H9 (cell line): Measurements from ENCODE around the gene RIIAD1. TPM values are rescaled to one million over a fixed set of nuclear protein-coding genes. Genes with fewer than 3 reads are reported as not detected.

Source experiments
- DNase-seq: peaks from one replicate; pipeline ENCODE4 v3.0.0-alpha.2; 2017
- H2AFZ ChIP-seq: one replicate; pipeline ENCODE4 v1.6.1; 2013; ENCODE audit warnings: mild to moderate bottlenecking, low read length, control low read depth, moderate library complexity
- H2AK5ac ChIP-seq: 2 replicates; pipeline ENCODE4 v1.6.1; 2013; ENCODE audit warnings: low read length, control low read depth, mixed read lengths; ENCODE audit not compliant: insufficient read length
- H2BK120ac ChIP-seq: one replicate; pipeline ENCODE4 v1.6.1; 2013; ENCODE audit warnings: low read depth, mild to moderate bottlenecking, low read length, control low read depth, inconsistent platforms; ENCODE audit not compliant: poor library complexity, severe bottlenecking
- H2BK12ac ChIP-seq: 2 replicates; pipeline ENCODE4 v1.6.1; 2013; ENCODE audit warnings: low read length, control low read depth, mixed read lengths, low read depth; ENCODE audit not compliant: insufficient read length
- H2BK15ac ChIP-seq: 2 replicates; pipeline ENCODE4 v1.6.1; 2013; ENCODE audit warnings: low read depth, low read length, control low read depth
- H2BK20ac ChIP-seq: one replicate; pipeline ENCODE4 v1.6.1; 2013; ENCODE audit warnings: low read depth, mild to moderate bottlenecking, low read length, control low read depth, inconsistent platforms; ENCODE audit not compliant: poor library complexity, severe bottlenecking
- H2BK5ac ChIP-seq: 2 replicates; pipeline ENCODE4 v1.6.1; 2013; ENCODE audit warnings: low read length, control low read depth, mixed read lengths; ENCODE audit not compliant: insufficient read length
- H3K14ac ChIP-seq: 2 replicates; pipeline ENCODE4 v1.6.1; 2013; ENCODE audit warnings: low read length, control low read depth; ENCODE audit not compliant: insufficient read depth
- H3K18ac ChIP-seq: 2 replicates; pipeline ENCODE4 v1.6.1; 2013; ENCODE audit warnings: low read depth, mild to moderate bottlenecking, mixed read lengths, low read length, control low read depth; ENCODE audit not compliant: insufficient read length
- H3K23ac ChIP-seq: 2 replicates; pipeline ENCODE4 v1.6.1; 2013; ENCODE audit warnings: low read length, control low read depth, mixed read lengths, low read depth; ENCODE audit not compliant: insufficient read length
- H3K23me2 ChIP-seq: 2 replicates; pipeline ENCODE4 v1.6.1; 2013; ENCODE audit warnings: low read depth, mild to moderate bottlenecking, mixed read lengths, low read length, control low read depth; ENCODE audit not compliant: insufficient read length, poor library complexity, severe bottlenecking
- H3K27ac ChIP-seq: 2 replicates; pipeline ENCODE4 v1.5.1; 2013; ENCODE audit warnings: low read length, control low read depth, mixed read lengths, low read depth; ENCODE audit not compliant: insufficient read length
- H3K27me3 ChIP-seq: 2 replicates; pipeline ENCODE4 v1.6.1; 2013; ENCODE audit warnings: low read length, control low read depth, inconsistent platforms; ENCODE audit not compliant: insufficient read depth
- H3K4ac ChIP-seq: 2 replicates; pipeline ENCODE4 v1.6.1; 2013; ENCODE audit warnings: low read depth, mild to moderate bottlenecking, control low read depth, inconsistent platforms, low read length, moderate library complexity
- H3K4me1 ChIP-seq: 2 replicates; pipeline ENCODE4 v1.6.1; 2013; ENCODE audit warnings: low read length, control low read depth, inconsistent platforms; ENCODE audit not compliant: insufficient read depth
- H3K4me2 ChIP-seq: 2 replicates; pipeline ENCODE4 v1.6.1; 2013; ENCODE audit warnings: low read length, control low read depth, mixed read lengths; ENCODE audit not compliant: insufficient read length, insufficient read depth
- H3K56ac ChIP-seq: 2 replicates; pipeline ENCODE4 v1.6.1; 2013; ENCODE audit warnings: low read depth, mild to moderate bottlenecking, mixed read lengths, low read length, control low read depth; ENCODE audit not compliant: insufficient read length
- H3K79me1 ChIP-seq: 2 replicates; pipeline ENCODE4 v1.6.1; 2013; ENCODE audit warnings: low read depth, mild to moderate bottlenecking, moderate library complexity, low read length, control low read depth, inconsistent platforms; ENCODE audit not compliant: insufficient read depth, poor library complexity, severe bottlenecking
- H3K79me2 ChIP-seq: 2 replicates; pipeline ENCODE4 v1.6.1; 2013; ENCODE audit warnings: low read length, control low read depth, inconsistent platforms; ENCODE audit not compliant: insufficient read depth
- H3K9ac ChIP-seq: 2 replicates; pipeline ENCODE4 v1.6.1; 2013; ENCODE audit warnings: low read length, control low read depth, mixed read lengths; ENCODE audit not compliant: insufficient read length; ENCODE audit errors: extremely low read depth
- H3K9me3 ChIP-seq: one replicate; pipeline ENCODE4 v1.6.1; 2013; ENCODE audit warnings: low read depth, low read length, inconsistent platforms; ENCODE audit not compliant: control insufficient read depth
- H3T11ph ChIP-seq: one replicate; pipeline ENCODE4 v1.6.1; 2013; ENCODE audit warnings: mild to moderate bottlenecking, low read length, control low read depth, inconsistent platforms
- H4K20me1 ChIP-seq: one replicate; pipeline ENCODE4 v1.6.1; 2013; ENCODE audit not compliant: control insufficient read depth, insufficient read length, insufficient read depth
- H4K5ac ChIP-seq: 2 replicates; pipeline ENCODE4 v1.6.1; 2013; ENCODE audit warnings: low read depth, mild to moderate bottlenecking, mixed read lengths, low read length, control low read depth; ENCODE audit not compliant: insufficient read length
- H4K8ac ChIP-seq: replicated peaks from 2 replicates; pipeline ENCODE4 v1.6.1; 2013; ENCODE audit warnings: low read length, control low read depth, mixed read lengths, low read depth; ENCODE audit not compliant: insufficient read length
- H4K91ac ChIP-seq: 2 replicates; pipeline ENCODE4 v1.6.1; 2013; ENCODE audit warnings: low read depth, mild to moderate bottlenecking, moderate library complexity, mixed read lengths, low read length, control low read depth; ENCODE audit not compliant: insufficient read length
- H3K27ac Mint-ChIP-seq, 3 experiments: 2 replicates in 2 of 3; 3 replicates in 1 of 3; pipeline ENCODE4 v1.8.0; 2020 to 2021; ENCODE audit warnings: mixed read lengths in 3 of 3, mild to moderate bottlenecking in 1 of 3, moderate library complexity in 1 of 3
- H3K27me3 Mint-ChIP-seq: 2 replicates; pipeline ENCODE4 v1.8.0; 2021; ENCODE audit warnings: low read depth, mild to moderate bottlenecking, moderate library complexity, mixed read lengths
- H3K36me3 Mint-ChIP-seq, 3 experiments: 2 replicates in 2 of 3; 3 replicates in 1 of 3; pipeline ENCODE4 v1.8.0; 2020 to 2021; ENCODE audit warnings: low read depth in 3 of 3, mixed read lengths in 3 of 3; ENCODE audit not compliant: insufficient read depth in 1 of 3
- H3K4me1 Mint-ChIP-seq, 2 experiments: 2 replicates each; pipeline ENCODE4 v1.8.0; 2020; ENCODE audit warnings: mixed read lengths in 2 of 2
- H3K4me3 Mint-ChIP-seq, 2 experiments: 2 replicates in 1 of 2; 3 replicates in 1 of 2; pipeline ENCODE4 v1.8.0; 2020 to 2021; ENCODE audit warnings: mild to moderate bottlenecking in 2 of 2, mixed read lengths in 2 of 2, moderate library complexity in 1 of 2
- H3K9me3 Mint-ChIP-seq, 2 experiments: 2 replicates in 1 of 2; 3 replicates in 1 of 2; pipeline ENCODE4 v1.8.0; 2020; ENCODE audit warnings: mild to moderate bottlenecking in 2 of 2, mixed read lengths in 2 of 2, moderate library complexity in 1 of 2
- CTCF ChIP-seq: fragments of 200-600 bp; sonication (generic); conservative IDR thresholded peaks from 3 replicates; pipeline ENCODE4 v1.8.0; 2021; ENCODE audit warnings: antibody characterized with exemption, mild to moderate bottlenecking
- WGBS: extraction: QIAGEN DNeasy Blood & Tissue Kit; methylation state at CpG from one replicate; pipeline ENCODE4 v1.1.7; 2013; ENCODE audit warnings: missing lambda C conversion rate, low lambda C conversion rate, mixed read lengths; ENCODE audit not compliant: insufficient read length; ENCODE audit errors: extremely low coverage; 5-methylcytosine and 5-hydroxymethylcytosine counted together
- total RNA-seq: library from RNA; stranded (reverse); gene quantifications from 2 replicates; pipeline ENCODE4 v1.2.1, GENCODE V29; 2021

Gene RIIAD1
- total RNA-seq, 1 experiment from 2014 or later, result 1.4 TPM

- Mint-ChIP-seq H3K36me3 (no peaks in the 10 kb centered on the region), H3K9me3 (no peaks in the 10 kb centered on the region), H3K27me3 (peaks cover 25% of the 10 kb centered on the region), H3K27ac (no peak overlapping the region), H3K4me3 (peak overlapping the region in 1 of 2 experiments; percentile 6; a peak in 2 of 5 replicates), H3K4me1 (peaks cover 27 to 32% of the 10 kb centered on the region in 2 experiments)
- H3K18ac ChIP-seq, result peak overlapping the region; percentile 58
- H3K23me2 ChIP-seq, result peaks cover 3% of the 10 kb centered on the region
- no peaks in the 10 kb centered on the region; the same call in 1 of the 2 replicates for H3K27me3 ChIP-seq
- H2BK12ac ChIP-seq, result no peak overlapping the region
- H3K14ac ChIP-seq, result no peak overlapping the region; the same call in 1 of the 2 replicates
- H3K79me1 ChIP-seq, result no peaks in the 10 kb centered on the region
- H2AFZ ChIP-seq, result no peak overlapping the region
- H3K4ac ChIP-seq, result no peak overlapping the region
- no peak overlapping the region for H4K91ac ChIP-seq
- H4K20me1 ChIP-seq, result no peaks in the 10 kb centered on the region
- no peak overlapping the region for H3K56ac ChIP-seq
- H2BK120ac ChIP-seq, result no peak overlapping the region
- H4K5ac ChIP-seq, result no peak overlapping the region
- no peak overlapping the region for H2BK15ac ChIP-seq
- peaks cover 5% of the 10 kb centered on the region; the same call in 1 of the 2 replicates for H3K4me1 ChIP-seq
- H3K9me3 ChIP-seq, result no peaks in the 10 kb centered on the region
- H3K4me2 ChIP-seq, result no peak overlapping the region
- no peak overlapping the region for H3T11ph ChIP-seq
- H3K23ac ChIP-seq, result no peak overlapping the region
- H2AK5ac ChIP-seq, result no peak overlapping the region
- no peak overlapping the region for H3K9ac ChIP-seq
- DNase-seq, result no peak
- TF ChIP-seq CTCF, result no peak
- no peaks in the 10 kb centered on the region for H3K79me2 ChIP-seq
- no CpG with 5 or more reads among the region's 10 CpGs for WGBS
- H2BK20ac ChIP-seq, result no peak overlapping the region
- H4K8ac ChIP-seq, result no peak overlapping the region
- no peak overlapping the region for H2BK5ac ChIP-seq
- no peak overlapping the region for H3K27ac ChIP-seq
Measured at GRCh38 chr1:151729157-151729965, 8.0 kb downstream of the RIIAD1 start.
